Panc1 (cell line): ENCODE data around the gene TULP3.

Experiments used
- TF ChIP-seq, protein P1 (sequence below), 2 experiments: IDR thresholded peaks; 2 replicates each; pipeline ENCODE4 v1.6.1; 2011 to 2012; ENCODE audit warnings: low read depth in 2 of 2, control low read depth in 1 of 2, low read length in 1 of 2, mild to moderate bottlenecking in 1 of 2, moderate library complexity in 1 of 2; ENCODE audit not compliant: insufficient read depth in 1 of 2
- TF ChIP-seq, protein P2 (sequence below): fragments of 450-650 bp; IDR thresholded peaks from 2 replicates; pipeline ENCODE4 v1.5.1; 2017; ENCODE audit warnings: mild to moderate bottlenecking

GRCh38 chr12:2961705-2962104 is 71.0 kb downstream of the TULP3 start:
- TF ChIP-seq, protein P1, sequence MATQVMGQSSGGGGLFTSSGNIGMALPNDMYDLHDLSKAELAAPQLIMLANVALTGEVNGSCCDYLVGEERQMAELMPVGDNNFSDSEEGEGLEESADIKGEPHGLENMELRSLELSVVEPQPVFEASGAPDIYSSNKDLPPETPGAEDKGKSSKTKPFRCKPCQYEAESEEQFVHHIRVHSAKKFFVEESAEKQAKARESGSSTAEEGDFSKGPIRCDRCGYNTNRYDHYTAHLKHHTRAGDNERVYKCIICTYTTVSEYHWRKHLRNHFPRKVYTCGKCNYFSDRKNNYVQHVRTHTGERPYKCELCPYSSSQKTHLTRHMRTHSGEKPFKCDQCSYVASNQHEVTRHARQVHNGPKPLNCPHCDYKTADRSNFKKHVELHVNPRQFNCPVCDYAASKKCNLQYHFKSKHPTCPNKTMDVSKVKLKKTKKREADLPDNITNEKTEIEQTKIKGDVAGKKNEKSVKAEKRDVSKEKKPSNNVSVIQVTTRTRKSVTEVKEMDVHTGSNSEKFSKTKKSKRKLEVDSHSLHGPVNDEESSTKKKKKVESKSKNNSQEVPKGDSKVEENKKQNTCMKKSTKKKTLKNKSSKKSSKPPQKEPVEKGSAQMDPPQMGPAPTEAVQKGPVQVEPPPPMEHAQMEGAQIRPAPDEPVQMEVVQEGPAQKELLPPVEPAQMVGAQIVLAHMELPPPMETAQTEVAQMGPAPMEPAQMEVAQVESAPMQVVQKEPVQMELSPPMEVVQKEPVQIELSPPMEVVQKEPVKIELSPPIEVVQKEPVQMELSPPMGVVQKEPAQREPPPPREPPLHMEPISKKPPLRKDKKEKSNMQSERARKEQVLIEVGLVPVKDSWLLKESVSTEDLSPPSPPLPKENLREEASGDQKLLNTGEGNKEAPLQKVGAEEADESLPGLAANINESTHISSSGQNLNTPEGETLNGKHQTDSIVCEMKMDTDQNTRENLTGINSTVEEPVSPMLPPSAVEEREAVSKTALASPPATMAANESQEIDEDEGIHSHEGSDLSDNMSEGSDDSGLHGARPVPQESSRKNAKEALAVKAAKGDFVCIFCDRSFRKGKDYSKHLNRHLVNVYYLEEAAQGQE (IDR thresholded peaks at IDR 0.05; ENCODE audit: insufficient read depth in 1 of 2, low read depth in 2 of 2, low read length in 1 of 2): no peak
- TF ChIP-seq, protein P2, sequence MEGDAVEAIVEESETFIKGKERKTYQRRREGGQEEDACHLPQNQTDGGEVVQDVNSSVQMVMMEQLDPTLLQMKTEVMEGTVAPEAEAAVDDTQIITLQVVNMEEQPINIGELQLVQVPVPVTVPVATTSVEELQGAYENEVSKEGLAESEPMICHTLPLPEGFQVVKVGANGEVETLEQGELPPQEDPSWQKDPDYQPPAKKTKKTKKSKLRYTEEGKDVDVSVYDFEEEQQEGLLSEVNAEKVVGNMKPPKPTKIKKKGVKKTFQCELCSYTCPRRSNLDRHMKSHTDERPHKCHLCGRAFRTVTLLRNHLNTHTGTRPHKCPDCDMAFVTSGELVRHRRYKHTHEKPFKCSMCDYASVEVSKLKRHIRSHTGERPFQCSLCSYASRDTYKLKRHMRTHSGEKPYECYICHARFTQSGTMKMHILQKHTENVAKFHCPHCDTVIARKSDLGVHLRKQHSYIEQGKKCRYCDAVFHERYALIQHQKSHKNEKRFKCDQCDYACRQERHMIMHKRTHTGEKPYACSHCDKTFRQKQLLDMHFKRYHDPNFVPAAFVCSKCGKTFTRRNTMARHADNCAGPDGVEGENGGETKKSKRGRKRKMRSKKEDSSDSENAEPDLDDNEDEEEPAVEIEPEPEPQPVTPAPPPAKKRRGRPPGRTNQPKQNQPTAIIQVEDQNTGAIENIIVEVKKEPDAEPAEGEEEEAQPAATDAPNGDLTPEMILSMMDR: no peak
